ENCODE measurements around the gene P2RX5. TPM values are rescaled to one million over a fixed set of nuclear protein-coding genes. Genes with fewer than 3 reads are reported as not detected.
"Not testable (repeated sequence)": the region's sequence is repeated elsewhere in the genome, so short reads cannot be mapped to it uniquely, and the experiment has no call there.

P2RX5 gene
- total RNA-seq, 1 experiment from 2014 or later = 8.8 TPM

GRCh38 chr17:3729881-3730280 is 33.9 kb upstream of the P2RX5 start (continued):
- TF ChIP-seq, protein P1, sequence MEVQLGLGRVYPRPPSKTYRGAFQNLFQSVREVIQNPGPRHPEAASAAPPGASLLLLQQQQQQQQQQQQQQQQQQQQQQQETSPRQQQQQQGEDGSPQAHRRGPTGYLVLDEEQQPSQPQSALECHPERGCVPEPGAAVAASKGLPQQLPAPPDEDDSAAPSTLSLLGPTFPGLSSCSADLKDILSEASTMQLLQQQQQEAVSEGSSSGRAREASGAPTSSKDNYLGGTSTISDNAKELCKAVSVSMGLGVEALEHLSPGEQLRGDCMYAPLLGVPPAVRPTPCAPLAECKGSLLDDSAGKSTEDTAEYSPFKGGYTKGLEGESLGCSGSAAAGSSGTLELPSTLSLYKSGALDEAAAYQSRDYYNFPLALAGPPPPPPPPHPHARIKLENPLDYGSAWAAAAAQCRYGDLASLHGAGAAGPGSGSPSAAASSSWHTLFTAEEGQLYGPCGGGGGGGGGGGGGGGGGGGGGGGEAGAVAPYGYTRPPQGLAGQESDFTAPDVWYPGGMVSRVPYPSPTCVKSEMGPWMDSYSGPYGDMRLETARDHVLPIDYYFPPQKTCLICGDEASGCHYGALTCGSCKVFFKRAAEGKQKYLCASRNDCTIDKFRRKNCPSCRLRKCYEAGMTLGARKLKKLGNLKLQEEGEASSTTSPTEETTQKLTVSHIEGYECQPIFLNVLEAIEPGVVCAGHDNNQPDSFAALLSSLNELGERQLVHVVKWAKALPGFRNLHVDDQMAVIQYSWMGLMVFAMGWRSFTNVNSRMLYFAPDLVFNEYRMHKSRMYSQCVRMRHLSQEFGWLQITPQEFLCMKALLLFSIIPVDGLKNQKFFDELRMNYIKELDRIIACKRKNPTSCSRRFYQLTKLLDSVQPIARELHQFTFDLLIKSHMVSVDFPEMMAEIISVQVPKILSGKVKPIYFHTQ (CRISPR knock-in tag; IDR thresholded peaks at IDR 0.05) = no peak
- TF ChIP-seq NFYB (CRISPR knock-in tag; conservative IDR thresholded peaks at IDR 0.05; ENCODE audit: low read depth) = no peak
- no peak for TF ChIP-seq NR1H2 (CRISPR knock-in tag; IDR thresholded peaks at IDR 0.05)
- no peak for TF ChIP-seq SP1 (CRISPR knock-in tag; conservative IDR thresholded peaks at IDR 0.05)
- no peak for TF ChIP-seq FOXP1 (CRISPR knock-in tag; IDR thresholded peaks at IDR 0.05; ENCODE audit: borderline replicate concordance)
- TF ChIP-seq E2F4 (CRISPR knock-in tag; IDR thresholded peaks at IDR 0.05; ENCODE audit: borderline replicate concordance, low read depth) = no peak
- TF ChIP-seq EMX1 (CRISPR knock-in tag; IDR thresholded peaks at IDR 0.05) = no peak

GRCh38 chr17:3728099-3728498 is 32.1 kb upstream of the P2RX5 start:
- H3K27ac Mint-ChIP-seq; ATAC-seq; DNase-seq (ENCODE audit: low spot score); H3K4me3 Mint-ChIP-seq; POLR2A ChIA-PET; H3K9me3 Mint-ChIP-seq; H3K27me3 Mint-ChIP-seq (ENCODE audit: low read depth): not testable (repeated sequence)
- TF ChIP-seq ZNF121 (CRISPR knock-in tag; IDR thresholded peaks at IDR 0.05) = peak; percentile 34; the same call in 1 of the 2 replicates
- H3K4me1 Mint-ChIP-seq = peaks cover 28% of the 10 kb centered on the region
- H3K36me3 Mint-ChIP-seq = peaks cover 37% of the 10 kb centered on the region
- CTCF ChIA-PET = interaction anchor here (2.4 to 3.3 kb wide), 2 partner anchors 9 to 45 kb away, joined by 7 to 14 read pairs; no protein-coding TSS in a partner anchor

DNA sequence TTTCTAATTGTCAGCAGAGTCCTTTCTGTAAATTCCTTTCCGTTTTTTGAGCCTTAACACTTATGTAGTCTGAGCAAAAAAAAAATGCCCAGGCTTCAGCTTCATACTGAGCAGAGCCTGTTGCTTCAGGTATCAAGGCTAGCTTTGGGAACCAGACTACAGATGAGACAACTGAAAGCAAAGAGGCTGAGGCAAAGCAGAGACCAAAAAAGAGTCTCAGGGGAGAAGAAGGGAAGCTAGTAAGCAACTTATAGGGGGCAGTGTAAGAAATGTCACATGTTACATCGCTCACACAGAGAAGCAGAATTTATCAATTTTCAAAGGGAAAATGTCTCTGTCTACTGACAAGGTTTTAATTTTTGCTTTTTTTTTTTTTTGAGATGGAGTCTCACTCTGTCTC is 31.1 kb upstream of the P2RX5 start:
- ChIA-PET POLR2A (no interaction called here), CTCF (interaction anchor here (0.7 to 3.3 kb wide), 3 partner anchors 10 to 150 kb away, joined by 4 to 14 read pairs (median 7); no protein-coding TSS in a partner anchor)
- TF ChIP-seq ZNF138 (CRISPR knock-in tag; conservative IDR thresholded peaks at IDR 0.05) (no peak), GABPB1 (CRISPR knock-in tag; IDR thresholded peaks at IDR 0.05) (0 out of 2 replicates have a peak, but pooled peaks have one; percentile 21)
- no peak for DNase-seq (ENCODE audit: low spot score)
- no peaks in the 10 kb centered on the region for H3K9me3 Mint-ChIP-seq
- no peak for ATAC-seq
- H3K27me3 Mint-ChIP-seq (ENCODE audit: low read depth) = no peaks in the 10 kb centered on the region
- peaks cover 37% of the 10 kb centered on the region for H3K36me3 Mint-ChIP-seq
- H3K27ac Mint-ChIP-seq = no peak overlapping the region
- peaks cover 36% of the 10 kb centered on the region for H3K4me1 Mint-ChIP-seq
- H3K4me3 Mint-ChIP-seq = no peak overlapping the region

DNA sequence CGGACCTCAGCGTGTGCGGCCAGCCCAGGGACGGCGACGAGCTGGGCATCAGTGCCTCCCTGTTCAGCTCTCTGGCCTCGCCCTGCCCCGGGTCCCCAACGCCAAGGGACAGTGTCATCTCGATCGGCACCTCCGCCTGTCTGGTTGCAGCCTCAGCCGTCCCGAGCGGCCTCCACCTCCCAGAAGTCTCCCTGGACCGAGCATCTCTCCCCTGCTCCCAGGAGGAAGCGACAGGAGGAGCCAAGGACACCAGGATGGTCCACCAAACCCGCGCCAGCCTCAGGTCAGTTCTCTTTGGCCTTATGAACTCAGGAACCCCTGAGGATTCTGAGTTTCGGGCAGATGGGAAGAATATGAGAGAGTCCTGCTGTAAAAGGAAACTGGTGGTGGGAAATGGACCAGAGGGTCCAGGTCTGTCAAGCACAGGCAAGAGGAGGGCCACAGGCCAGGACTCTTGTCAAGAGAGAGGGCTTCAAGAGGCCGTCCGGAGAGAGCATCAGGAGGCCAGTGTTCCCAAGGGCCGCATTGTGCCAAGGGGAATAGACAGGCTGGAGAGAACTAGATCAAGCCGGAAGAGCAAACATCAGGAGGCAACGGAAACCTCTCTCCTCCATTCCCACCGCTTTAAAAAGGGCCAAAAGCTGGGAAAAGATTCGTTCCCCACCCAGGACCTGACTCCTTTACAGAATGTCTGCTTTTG is 28.6 kb upstream of the P2RX5 start:
- ChIA-PET CTCF (interaction anchor here (2.0 to 3.1 kb wide), 4 partner anchors 13 to 119 kb away, joined by 10 to 40 read pairs (median 22); partner anchors contain the start of gene P2RX5), POLR2A (interaction anchor here (1.9 kb wide), 1 partner anchor 31 kb away, joined by 4 read pairs; no protein-coding TSS in a partner anchor)
- TF ChIP-seq RELA (CRISPR knock-in tag; IDR thresholded peaks at IDR 0.05; ENCODE audit: borderline replicate concordance) (no peak), PRDM15 (CRISPR knock-in tag; IDR thresholded peaks at IDR 0.05) (no peak), ATF1 (CRISPR knock-in tag; IDR thresholded peaks at IDR 0.05) (no peak), IRF2 (CRISPR knock-in tag; IDR thresholded peaks at IDR 0.05; ENCODE audit: borderline replicate concordance, low read depth) (no peak)
- TF ChIP-seq, protein P2, sequence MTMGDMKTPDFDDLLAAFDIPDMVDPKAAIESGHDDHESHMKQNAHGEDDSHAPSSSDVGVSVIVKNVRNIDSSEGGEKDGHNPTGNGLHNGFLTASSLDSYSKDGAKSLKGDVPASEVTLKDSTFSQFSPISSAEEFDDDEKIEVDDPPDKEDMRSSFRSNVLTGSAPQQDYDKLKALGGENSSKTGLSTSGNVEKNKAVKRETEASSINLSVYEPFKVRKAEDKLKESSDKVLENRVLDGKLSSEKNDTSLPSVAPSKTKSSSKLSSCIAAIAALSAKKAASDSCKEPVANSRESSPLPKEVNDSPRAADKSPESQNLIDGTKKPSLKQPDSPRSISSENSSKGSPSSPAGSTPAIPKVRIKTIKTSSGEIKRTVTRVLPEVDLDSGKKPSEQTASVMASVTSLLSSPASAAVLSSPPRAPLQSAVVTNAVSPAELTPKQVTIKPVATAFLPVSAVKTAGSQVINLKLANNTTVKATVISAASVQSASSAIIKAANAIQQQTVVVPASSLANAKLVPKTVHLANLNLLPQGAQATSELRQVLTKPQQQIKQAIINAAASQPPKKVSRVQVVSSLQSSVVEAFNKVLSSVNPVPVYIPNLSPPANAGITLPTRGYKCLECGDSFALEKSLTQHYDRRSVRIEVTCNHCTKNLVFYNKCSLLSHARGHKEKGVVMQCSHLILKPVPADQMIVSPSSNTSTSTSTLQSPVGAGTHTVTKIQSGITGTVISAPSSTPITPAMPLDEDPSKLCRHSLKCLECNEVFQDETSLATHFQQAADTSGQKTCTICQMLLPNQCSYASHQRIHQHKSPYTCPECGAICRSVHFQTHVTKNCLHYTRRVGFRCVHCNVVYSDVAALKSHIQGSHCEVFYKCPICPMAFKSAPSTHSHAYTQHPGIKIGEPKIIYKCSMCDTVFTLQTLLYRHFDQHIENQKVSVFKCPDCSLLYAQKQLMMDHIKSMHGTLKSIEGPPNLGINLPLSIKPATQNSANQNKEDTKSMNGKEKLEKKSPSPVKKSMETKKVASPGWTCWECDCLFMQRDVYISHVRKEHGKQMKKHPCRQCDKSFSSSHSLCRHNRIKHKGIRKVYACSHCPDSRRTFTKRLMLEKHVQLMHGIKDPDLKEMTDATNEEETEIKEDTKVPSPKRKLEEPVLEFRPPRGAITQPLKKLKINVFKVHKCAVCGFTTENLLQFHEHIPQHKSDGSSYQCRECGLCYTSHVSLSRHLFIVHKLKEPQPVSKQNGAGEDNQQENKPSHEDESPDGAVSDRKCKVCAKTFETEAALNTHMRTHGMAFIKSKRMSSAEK (CRISPR knock-in tag; IDR thresholded peaks at IDR 0.05; ENCODE audit: borderline replicate concordance) = no peak
- TF ChIP-seq, protein P3, sequence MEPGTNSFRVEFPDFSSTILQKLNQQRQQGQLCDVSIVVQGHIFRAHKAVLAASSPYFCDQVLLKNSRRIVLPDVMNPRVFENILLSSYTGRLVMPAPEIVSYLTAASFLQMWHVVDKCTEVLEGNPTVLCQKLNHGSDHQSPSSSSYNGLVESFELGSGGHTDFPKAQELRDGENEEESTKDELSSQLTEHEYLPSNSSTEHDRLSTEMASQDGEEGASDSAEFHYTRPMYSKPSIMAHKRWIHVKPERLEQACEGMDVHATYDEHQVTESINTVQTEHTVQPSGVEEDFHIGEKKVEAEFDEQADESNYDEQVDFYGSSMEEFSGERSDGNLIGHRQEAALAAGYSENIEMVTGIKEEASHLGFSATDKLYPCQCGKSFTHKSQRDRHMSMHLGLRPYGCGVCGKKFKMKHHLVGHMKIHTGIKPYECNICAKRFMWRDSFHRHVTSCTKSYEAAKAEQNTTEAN (CRISPR knock-in tag; IDR thresholded peaks at IDR 0.05) = no peak

More for the DNA sequence above, 28.6 kb upstream of the P2RX5 start:
- Mint-ChIP-seq H3K9me3 (no peaks in the 10 kb centered on the region), H3K27me3 (ENCODE audit: low read depth) (no peaks in the 10 kb centered on the region), H3K4me3 (peak overlapping the region; percentile 96), H3K27ac (peak overlapping the region; percentile 85; the same call in 1 of the 2 replicates), H3K36me3 (peaks cover 44% of the 10 kb centered on the region), H3K4me1 (peaks cover 29% of the 10 kb centered on the region)
- ATAC-seq (no peak), DNase-seq (ENCODE audit: low spot score) (no peak)

Measured in WTC11 (cell line).